Small intestine (tissue), 7 donors: ENCODE results near the gene SLC16A11. TPM values are rescaled to one million over a fixed set of nuclear protein-coding genes. Genes with fewer than 3 reads are reported as not detected.

Experiments
- DNase-seq, 2 donors: peaks; one replicate each; pipeline versions ENCODE4 v3.0.0 to v3.0.0-alpha.2; 2013
- FAIRE-seq: peaks from 2 replicates; lab custom pipeline; 2012; peaks lifted over from hg19 to GRCh38; lab: Jason Lieb, UNC
- H3K27ac ChIP-seq, 3 donors: one replicate each; pipeline ENCODE4 v1.5.1; 2013; ENCODE audit warnings: low read length in 2 of 3, mild to moderate bottlenecking in 2 of 3, control low read depth in 1 of 3, inconsistent platforms in 1 of 3, low read depth in 1 of 3, moderate library complexity in 1 of 3
- H3K27me3 ChIP-seq, 3 donors: one replicate each; pipeline ENCODE4 v1.6.1; 2013; ENCODE audit warnings: low read length in 3 of 3, inconsistent platforms in 1 of 3; ENCODE audit not compliant: control insufficient read depth in 3 of 3, insufficient read depth in 3 of 3
- H3K36me3 ChIP-seq, 3 donors: one replicate each; pipeline ENCODE4 v1.6.1; 2013; ENCODE audit warnings: low read length in 3 of 3, inconsistent platforms in 1 of 3, low read depth in 1 of 3, mild to moderate bottlenecking in 1 of 3, moderate library complexity in 1 of 3; ENCODE audit not compliant: control insufficient read depth in 3 of 3, insufficient read depth in 2 of 3
- H3K4me1 ChIP-seq, 3 donors: one replicate each; pipeline ENCODE4 v1.6.1; 2013; ENCODE audit warnings: low read length in 2 of 3, inconsistent platforms in 1 of 3, low read depth in 1 of 3, mild to moderate bottlenecking in 1 of 3, moderate library complexity in 1 of 3; ENCODE audit not compliant: control insufficient read depth in 3 of 3, insufficient read depth in 2 of 3
- H3K4me3 ChIP-seq, 3 donors: one replicate each; pipeline ENCODE4 v1.5.1; 2013; ENCODE audit warnings: low read length in 3 of 3, control low read depth in 1 of 3, inconsistent platforms in 1 of 3, low read depth in 1 of 3, mild to moderate bottlenecking in 1 of 3, moderate library complexity in 1 of 3
- H3K9me3 ChIP-seq, 2 donors: one replicate each; pipeline ENCODE4 v1.6.1; 2013; ENCODE audit warnings: low read depth in 1 of 2, low read length in 1 of 2; ENCODE audit not compliant: control insufficient read depth in 2 of 2, insufficient read depth in 1 of 2
- WGBS, 3 donors: extraction: QIAGEN DNeasy Blood & Tissue Kit; methylation state at CpG; one replicate each; pipeline ENCODE4 v1.1.7; 2013; 5-methylcytosine and 5-hydroxymethylcytosine counted together
- polyA plus RNA-seq, 4 donors: library from polyadenylated mRNA; stranded (reverse) in 3 of 4; unstranded in 1 of 4; fragments of 200-250 nt in 3 of 4; fragments of 120-200 nt in 1 of 4; gene quantifications; one replicate each; pipeline versions ENCODE4 v1.2.1 to v1.2.3, GENCODE V29; 2013
- donor health status: healthy with polysubstance abuse.
- donor health status: control.
- donor health status: control.
- donor health status: Bipolar disorder and iron deficiency.
- donor health status: healthy.

The SLC16A11 gene
- polyA plus RNA-seq, 4 donors = 0.68 to 2.3 TPM; not detected in 2

GRCh38 chr17:7002288-7003047 is 41.4 kb downstream of the SLC16A11 start:
- H3K9me3 ChIP-seq = no peaks in the 10 kb centered on the region
- no peaks in the 10 kb centered on the region for H3K4me1 ChIP-seq
- peaks cover 10 to 57% (median 20%) of the 10 kb centered on the region in 3 donors for H3K36me3 ChIP-seq
- no peak for DNase-seq
- no peaks in the 10 kb centered on the region for H3K27me3 ChIP-seq
- no peak overlapping the region for H3K4me3 ChIP-seq
- no peak for FAIRE-seq
- WGBS, 3 donors = 82 to 93% (median 87%) methylated on average over 6 of the region's 6 CpGs
- H3K27ac ChIP-seq = no peak overlapping the region

DNA sequence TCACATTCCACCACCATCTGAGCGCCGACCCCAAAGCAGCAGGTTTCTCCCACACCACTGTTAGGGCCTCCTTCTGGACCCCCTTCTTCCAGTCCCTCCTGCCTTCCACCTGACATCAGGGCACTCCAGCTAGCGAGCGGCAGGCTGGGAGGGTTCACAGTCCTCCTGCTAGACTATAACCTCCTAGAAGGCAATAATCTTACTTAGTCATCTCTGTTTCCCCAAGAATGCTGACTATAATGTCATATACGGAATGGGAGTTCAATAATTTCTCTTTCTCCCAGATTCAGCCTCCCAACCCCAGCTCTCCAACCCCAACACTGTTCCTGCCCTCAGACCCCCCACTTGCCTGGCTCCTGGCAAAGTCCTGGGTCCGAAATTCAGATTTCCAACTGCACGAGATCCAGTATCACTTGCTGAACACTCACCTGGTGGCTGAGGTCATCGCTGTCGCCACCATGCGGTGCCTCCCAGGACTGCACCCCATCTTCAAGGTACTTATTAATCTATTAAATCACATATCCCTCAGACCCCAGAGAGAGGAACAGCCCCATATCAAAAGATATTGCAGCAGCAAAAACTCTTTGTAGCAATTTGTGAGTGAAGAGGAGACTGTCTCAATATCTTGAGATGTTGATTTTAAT is 42.5 kb downstream of the SLC16A11 start:
- Histone ChIP-seq H3K27me3 (peaks cover 0 to 7% (median 0%) of the 10 kb centered on the region in 3 donors), H3K27ac (peak overlapping the region in 1 of 3 donors; percentile 61), H3K4me1 (no peaks in the 10 kb centered on the region), H3K4me3 (no peak overlapping the region), H3K36me3 (peaks cover 12 to 56% (median 20%) of the 10 kb centered on the region in 3 donors), H3K9me3 (no peaks in the 10 kb centered on the region)
- FAIRE-seq (no peak), DNase-seq (peak in 1 of 2 donors; percentile 63)
- WGBS, 3 donors = 70 to 85% (median 70%) methylated on average over 10 of the region's 10 CpGs

DNA sequence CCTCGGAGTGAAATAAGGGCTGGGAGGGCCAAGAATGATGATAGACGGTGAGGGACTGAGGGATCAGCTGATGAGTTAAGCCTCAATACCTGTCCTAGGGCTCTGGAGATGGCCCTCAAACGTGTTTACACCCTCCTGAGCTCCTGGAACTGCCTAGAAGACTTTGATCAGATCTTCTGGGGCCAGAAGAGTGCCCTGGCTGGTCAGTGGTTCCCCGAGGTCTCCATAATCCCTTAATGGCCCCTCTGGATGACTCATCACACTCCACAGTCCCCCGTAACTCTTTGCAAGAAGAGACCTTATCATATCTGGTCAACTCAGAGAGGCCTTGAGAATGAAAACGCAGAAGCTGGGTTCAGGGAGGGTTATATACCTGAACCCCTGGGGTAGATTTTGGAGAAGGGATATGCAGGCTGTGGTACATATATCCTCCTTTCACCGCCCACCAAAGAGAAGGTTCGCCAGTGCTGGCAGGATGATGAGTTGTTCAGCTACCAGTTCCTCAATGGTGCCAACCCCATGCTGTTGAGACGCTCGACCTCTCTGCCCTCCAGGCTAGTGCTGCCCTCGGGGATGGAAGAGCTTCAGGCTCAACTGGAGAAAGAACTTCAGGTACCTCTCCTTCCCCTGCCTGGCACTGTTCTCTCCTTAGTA is 44.9 kb downstream of the SLC16A11 start:
- H3K9me3 ChIP-seq = no peaks in the 10 kb centered on the region
- WGBS, 3 donors = 76 to 82% (median 76%) methylated on average over 11 of the region's 11 CpGs
- peaks cover 12 to 50% (median 20%) of the 10 kb centered on the region in 3 donors for H3K36me3 ChIP-seq
- H3K27ac ChIP-seq = no peak overlapping the region
- H3K27me3 ChIP-seq = peaks cover 0 to 22% (median 0%) of the 10 kb centered on the region in 3 donors
- H3K4me1 ChIP-seq = peaks cover 0 to 8% (median 3%) of the 10 kb centered on the region in 3 donors
- no peak for DNase-seq
- H3K4me3 ChIP-seq = no peak overlapping the region
- no peak for FAIRE-seq

GRCh38 chr17:6997171-6997570 is 46.7 kb downstream of the SLC16A11 start:
- no peak overlapping the region for H3K27ac ChIP-seq
- H3K4me3 ChIP-seq = no peak overlapping the region
- H3K4me1 ChIP-seq = peaks cover 0 to 8% (median 3%) of the 10 kb centered on the region in 3 donors
- DNase-seq (no peak), FAIRE-seq (no peak)
- H3K27me3 ChIP-seq = peaks cover 0 to 22% (median 0%) of the 10 kb centered on the region in 3 donors
- H3K9me3 ChIP-seq = no peaks in the 10 kb centered on the region
- 81 to 89% (median 82%) methylated on average over 8 of the region's 8 CpGs for WGBS, 3 donors
- peaks cover 12 to 40% (median 15%) of the 10 kb centered on the region in 3 donors for H3K36me3 ChIP-seq

GRCh38 chr17:6996256-6997011 is 47.5 kb downstream of the SLC16A11 start:
- Histone ChIP-seq H3K4me3 (no peak overlapping the region), H3K27me3 (peaks cover 0 to 22% (median 0%) of the 10 kb centered on the region in 3 donors), H3K27ac (no peak overlapping the region), H3K9me3 (no peaks in the 10 kb centered on the region), H3K4me1 (peaks cover 0 to 8% (median 3%) of the 10 kb centered on the region in 3 donors), H3K36me3 (peaks cover 7 to 36% (median 12%) of the 10 kb centered on the region in 3 donors)
- no peak for FAIRE-seq
- WGBS, 3 donors = 62 to 88% (median 82%) methylated on average over 42 to 58 of the region's 58 CpGs
- DNase-seq = no peak

- DNase-seq = peak in 1 of 2 donors; percentile 28
- H3K36me3 ChIP-seq = peaks cover 4 to 30% (median 9%) of the 10 kb centered on the region in 3 donors
Observed at GRCh38 chr17:6995500-6996255, 48.2 kb downstream of the SLC16A11 start, which contains the start of gene ALOX12. TSS of gene ALOX12 (plus strand) at chr17:6996049. CDS start at chr17:6996118, 69 bp downstream.

GRCh38 chr17:6994666-6995256 is 49.1 kb downstream of the SLC16A11 start:
- WGBS, 3 donors = 87 to 89% (median 88%) methylated on average over 9 of the region's 9 CpGs
- DNase-seq = no peak
- Histone ChIP-seq H3K4me3 (no peak overlapping the region), H3K27ac (no peak overlapping the region), H3K36me3 (peaks cover 4 to 24% (median 4%) of the 10 kb centered on the region in 3 donors), H3K4me1 (peaks cover 0 to 8% (median 3%) of the 10 kb centered on the region in 3 donors), H3K9me3 (no peaks in the 10 kb centered on the region), H3K27me3 (peaks cover 0 to 22% (median 0%) of the 10 kb centered on the region in 3 donors)
- no peak for FAIRE-seq

More at GRCh38 chr17:6995500-6996255, 48.2 kb downstream of the SLC16A11 start, which contains the start of gene ALOX12:
- Histone ChIP-seq H3K27ac (no peak within 1 kb of the TSS), H3K27me3 (peaks cover 0 to 22% (median 0%) of the 10 kb centered on the region in 3 donors), H3K9me3 (no peaks in the 10 kb centered on the region), H3K4me1 (peaks cover 0 to 8% (median 3%) of the 10 kb centered on the region in 3 donors), H3K4me3 (peak within 1 kb of the TSS in 1 of 3 donors; percentile 22)
- no peak for FAIRE-seq
- 26 to 42% (median 28%) methylated on average over 61 to 64 of the region's 64 CpGs for WGBS, 3 donors
